OCI-LY1 (cell line): ENCODE data around the gene GATA6.

Source experiments
- CTCF ChIP-seq: fragments of 200-600 bp; sonication (generic), shearing (Covaris generic); IDR thresholded peaks from 2 replicates; pipeline ENCODE4 v1.5.1; 2017; ENCODE audit warnings: mild to moderate bottlenecking, antibody characterized with exemption, low read length, moderate library complexity, mixed read lengths
- EZH2 ChIP-seq: fragments of 200-600 bp; sonication (generic), shearing (Covaris generic); IDR thresholded peaks from 2 replicates; pipeline ENCODE4 v1.8.0; 2017; ENCODE audit warnings: borderline replicate concordance, mixed run types, mild to moderate bottlenecking, antibody characterized with exemption, low read length, moderate library complexity, mixed read lengths

- TF ChIP-seq CTCF (no peak), EZH2 (no peak)
Measured at GRCh38 chr18:22189449-22190166, 20.2 kb downstream of the GATA6 start.
